H1 (cell line): ENCODE data around the gene ADAMTS8. TPM values are rescaled to one million over a fixed set of nuclear protein-coding genes. Genes with fewer than 3 reads are reported as not detected.
A peak's percentile ranks its signal among the peaks of the same experiment; 100 is the strongest.

Experiments
- CTCF ChIA-PET: fragments of 300-600 bp; sonication (Branson Sonifier 250); formaldehyde crosslinking; loops from one replicate; lab custom pipeline; 2021; ENCODE audit not compliant: partially characterized antibody; lab: Charles Lee
- POLR2A ChIA-PET: fragments of 300-600 bp; sonication (Branson Sonifier 250); formaldehyde crosslinking; loops from one replicate; lab custom pipeline; 2021; ENCODE audit warnings: inconsistent platforms; ENCODE audit not compliant: partially characterized antibody; lab: Charles Lee
- DNase-seq, 2 experiments: peaks; one replicate each; pipeline versions ENCODE4 v3.0.0 to v3.0.0-alpha.2; 2010 to 2022; ENCODE audit warnings: low spot score in 2 of 2, low read depth in 1 of 2, mixed read lengths in 1 of 2
- FAIRE-seq: peaks from 2 replicates; lab custom pipeline; 2011; peaks lifted over from hg19 to GRCh38; lab: Jason Lieb, UNC
- H2AFZ ChIP-seq: 2 replicates; pipeline ENCODE4 v1.8.1; 2012; ENCODE audit warnings: low read length, inconsistent platforms
- H2AK5ac ChIP-seq: 2 replicates; pipeline ENCODE4 v1.6.1; 2013; ENCODE audit warnings: low read depth, low read length
- H2BK120ac ChIP-seq: replicated peaks from 2 replicates; pipeline ENCODE3; 2013; ENCODE audit warnings: low read depth, low read length, inconsistent platforms
- H2BK12ac ChIP-seq: 2 replicates; pipeline ENCODE4 v1.6.1; 2013; ENCODE audit warnings: low read depth, low read length
- H2BK15ac ChIP-seq: 2 replicates; pipeline ENCODE4 v1.6.1; 2013; ENCODE audit warnings: low read length
- H2BK20ac ChIP-seq: 2 replicates; pipeline ENCODE4 v1.6.1; 2013; ENCODE audit warnings: low read length
- H2BK5ac ChIP-seq: 2 replicates; pipeline ENCODE4 v1.6.1; 2013; ENCODE audit warnings: low read depth, low read length
- H3K14ac ChIP-seq: 2 replicates; pipeline ENCODE4 v1.6.1; 2013; ENCODE audit warnings: inconsistent platforms; ENCODE audit not compliant: insufficient read length
- H3K18ac ChIP-seq: 2 replicates; pipeline ENCODE4 v1.6.1; 2013; ENCODE audit warnings: low read length; ENCODE audit errors: extremely low read depth
- H3K23ac ChIP-seq: 2 replicates; pipeline ENCODE4 v1.6.1; 2013; ENCODE audit warnings: inconsistent platforms; ENCODE audit not compliant: insufficient read length
- H3K23me2 ChIP-seq: 2 replicates; pipeline ENCODE4 v1.6.1; 2013; ENCODE audit warnings: low read depth, low read length
- H3K27ac ChIP-seq: 2 replicates; pipeline ENCODE4 v1.6.1; 2011; ENCODE audit warnings: low read depth, low read length, inconsistent platforms
- H3K27me3 ChIP-seq, 4 experiments: replicated peaks in 1 of 4; 1 replicate in 1 of 4; 2 replicates in 3 of 4; pipeline versions ENCODE4 v1.6.1 to v1.8.1; 2011 to 2013; ENCODE audit warnings: low read length in 3 of 4, mild to moderate bottlenecking in 3 of 4, inconsistent platforms in 2 of 4, mixed read lengths in 2 of 4, moderate library complexity in 1 of 4; ENCODE audit not compliant: control insufficient read depth in 3 of 4, insufficient read depth in 3 of 4; ENCODE audit errors: extremely low read depth in 1 of 4
- H3K36me3 ChIP-seq, 4 experiments: 2 replicates each; pipeline versions ENCODE4 v1.6.1 to v1.8.1; 2011 to 2013; ENCODE audit warnings: mild to moderate bottlenecking in 4 of 4, low read length in 3 of 4, moderate library complexity in 2 of 4, control low read depth in 1 of 4, inconsistent platforms in 1 of 4; ENCODE audit not compliant: insufficient read depth in 4 of 4, control insufficient read depth in 2 of 4
- H3K4ac ChIP-seq: replicated peaks from 2 replicates; pipeline ENCODE3; 2013; ENCODE audit warnings: low read length, low read depth, mixed read lengths, inconsistent platforms; ENCODE audit not compliant: insufficient read length
- H3K4me1 ChIP-seq, 4 experiments: replicated peaks in 1 of 4; 1 replicate in 1 of 4; 2 replicates in 3 of 4; pipeline versions ENCODE4 v1.6.1 to v1.8.1; 2011 to 2013; ENCODE audit warnings: low read length in 3 of 4, inconsistent platforms in 2 of 4, mixed read lengths in 1 of 4; ENCODE audit not compliant: insufficient read depth in 4 of 4, control insufficient read depth in 3 of 4
- H3K4me2 ChIP-seq, 2 experiments: 2 replicates each; pipeline versions ENCODE4 v1.6.1 to v1.8.1; 2011 to 2013; ENCODE audit warnings: low read depth in 2 of 2, low read length in 2 of 2, control low read depth in 1 of 2, inconsistent platforms in 1 of 2, mild to moderate bottlenecking in 1 of 2; ENCODE audit not compliant: insufficient read depth in 1 of 2
- H3K4me3 ChIP-seq, 4 experiments: fragments of 200-600, 300-600 bp in 1 of 4; sonication (generic), shearing (Covaris generic), sonication (Bioruptor Twin) in 1 of 4; 2 replicates each; pipeline versions ENCODE4 v1.5.1 to v1.8.1; 2011 to 2016; ENCODE audit warnings: low read length in 4 of 4, low read depth in 3 of 4, control low read depth in 2 of 4, inconsistent platforms in 2 of 4, mild to moderate bottlenecking in 2 of 4, mixed read lengths in 1 of 4, moderate library complexity in 1 of 4; ENCODE audit not compliant: insufficient read depth in 2 of 4; ENCODE audit errors: extremely low read depth in 1 of 4
- H3K56ac ChIP-seq: replicated peaks from 2 replicates; pipeline ENCODE3; 2013; ENCODE audit warnings: low read depth, mild to moderate bottlenecking, mixed read lengths, low read length, inconsistent platforms; ENCODE audit not compliant: insufficient read length
- H3K79me1 ChIP-seq: 2 replicates; pipeline ENCODE4 v1.6.1; 2013; ENCODE audit warnings: low read depth, low read length, control low read depth
- H3K79me2 ChIP-seq, 2 experiments: 2 replicates each; pipeline versions ENCODE4 v1.6.1 to v1.8.1; 2012 to 2013; ENCODE audit warnings: low read length in 2 of 2, mild to moderate bottlenecking in 2 of 2, inconsistent platforms in 1 of 2; ENCODE audit not compliant: insufficient read depth in 2 of 2, control insufficient read depth in 1 of 2
- H3K9ac ChIP-seq, 4 experiments: replicated peaks in 1 of 4; 1 replicate in 1 of 4; 2 replicates in 3 of 4; pipeline versions ENCODE4 v1.6.1 to v1.8.1; 2011 to 2013; ENCODE audit warnings: low read depth in 3 of 4, low read length in 3 of 4, control low read depth in 2 of 4, mild to moderate bottlenecking in 2 of 4, moderate library complexity in 2 of 4, inconsistent platforms in 1 of 4; ENCODE audit errors: extremely low read depth in 1 of 4
- H3K9me3 ChIP-seq, 2 experiments: 2 replicates each; pipeline versions ENCODE4 v1.6.1 to v1.8.1; 2012 to 2013; ENCODE audit warnings: mild to moderate bottlenecking in 2 of 2, moderate library complexity in 2 of 2, control low read depth in 1 of 2, inconsistent platforms in 1 of 2, low read depth in 1 of 2, low read length in 1 of 2, mixed read lengths in 1 of 2; ENCODE audit not compliant: insufficient read depth in 2 of 2
- H4K20me1 ChIP-seq, 2 experiments: replicated peaks in 1 of 2; 2 replicates each; pipeline versions ENCODE3 to v1.8.1; 2011 to 2013; ENCODE audit warnings: inconsistent platforms in 2 of 2, low read length in 2 of 2, mild to moderate bottlenecking in 1 of 2; ENCODE audit not compliant: insufficient read depth in 2 of 2, control insufficient read depth in 1 of 2
- H4K5ac ChIP-seq: 2 replicates; pipeline ENCODE4 v1.6.1; 2013; ENCODE audit warnings: low read length, low read depth, mixed read lengths, inconsistent platforms; ENCODE audit not compliant: insufficient read length
- H4K8ac ChIP-seq: 2 replicates; pipeline ENCODE4 v1.8.0; 2013; ENCODE audit warnings: mild to moderate bottlenecking, moderate library complexity, low read length, inconsistent platforms; ENCODE audit not compliant: insufficient read depth; ENCODE audit errors: extremely low read depth
- H4K91ac ChIP-seq: replicated peaks from 2 replicates; pipeline ENCODE3; 2013; ENCODE audit warnings: low read length, mixed read lengths, inconsistent platforms; ENCODE audit not compliant: insufficient read length
- CBX8 ChIP-seq: fragments of 300-800, 300-1000 bp; sonication (generic); IDR thresholded peaks from 2 replicates; pipeline ENCODE4 v1.7.1; 2016; ENCODE audit warnings: low read depth, low read length, borderline replicate concordance
- WGBS, 2 experiments: shearing (Covaris generic) in 1 of 2; methylation state at CpG; one replicate each; pipeline versions ENCODE4 v1.1.6 to v1.1.7; 2013 to 2015; ENCODE audit warnings: low lambda C conversion rate in 2 of 2, mixed read lengths in 2 of 2, inconsistent platforms in 1 of 2, low coverage in 1 of 2, missing lambda C conversion rate in 1 of 2; ENCODE audit not compliant: insufficient replicate concordance in 2 of 2, insufficient coverage in 1 of 2, insufficient read length in 1 of 2; ENCODE audit errors: extremely low coverage in 1 of 2, missing lambda C conversion rate in 1 of 2; 5-methylcytosine and 5-hydroxymethylcytosine counted together
- polyA plus RNA-seq, 7 experiments: library from polyadenylated mRNA; depleted of rRNA in 3 of 7; stranded (reverse) in 5 of 7; unstranded in 2 of 7; fragments of >200 nt in 5 of 7; fragments of 200-250 nt in 2 of 7; gene quantifications; 1 replicate in 5 of 7; 2 replicates in 1 of 7; 4 replicates in 1 of 7; pipeline versions ENCODE4 v1.2.1 to v1.2.3, GENCODE V29; 2011 to 2013; ENCODE audit warnings: missing spikeins in 2 of 7, mixed read lengths in 2 of 7
- total RNA-seq: library from RNA; stranded (reverse); fragmentation: NEBNext Ultra II Directional; extraction: Animal tissue kit (Norgen Biotek cat#: 25700); gene quantifications from 2 replicates; pipeline ENCODE4 v1.2.1, GENCODE V29; 2021

The ADAMTS8 gene
- total and polyA plus RNA-seq, 2 of the 8 experiments (the other 6 are each of a cell fraction or from before 2014, with no cell fraction given) = 9.3 to 16.6 TPM

- Histone ChIP-seq H2BK12ac (peak overlapping the region; percentile 91), H3K79me2 (no peaks in the 10 kb centered on the region), H3K36me3 (no peaks in the 10 kb centered on the region; a peak in 1 of 8 replicates), H2BK20ac (peak overlapping the region; percentile 98), H3K4me1 (peaks cover 10 to 25% (median 20%) of the 10 kb centered on the region in 4 experiments), H2AK5ac (peak overlapping the region; percentile 94), H3K9me3 (no peaks in the 10 kb centered on the region), H3K9ac (no peak overlapping the region), H2AFZ (no peak overlapping the region), H2BK5ac (peak overlapping the region; percentile 96; the same call in 1 of the 2 replicates), H4K20me1 (no peaks in the 10 kb centered on the region), H3K23me2 (no peaks in the 10 kb centered on the region), H3K27me3 (no peaks in the 10 kb centered on the region), H2BK120ac (peak overlapping the region; percentile 98), H2BK15ac (no peak overlapping the region; the same call in none of the 2 replicates), H4K91ac (peak overlapping the region; percentile 59), H4K5ac (no peak overlapping the region), H3K18ac (peak overlapping the region; percentile 84), H3K4me2 (no peak overlapping the region; a peak in 1 of 4 replicates), H3K79me1 (no peaks in the 10 kb centered on the region), H3K27ac (peak overlapping the region; percentile 6; the same call in 1 of the 2 replicates), H3K23ac (no peak overlapping the region), H3K14ac (no peak overlapping the region), H4K8ac (no peak overlapping the region), H3K4me3 (no peak overlapping the region), H3K4ac (peak overlapping the region; percentile 10), H3K56ac (no peak overlapping the region)
- DNase-seq = no peak
- POLR2A ChIA-PET = interaction anchor here (1.0 kb wide), 1 partner anchor 25 kb away, joined by 3 read pairs; no protein-coding TSS in a partner anchor
- WGBS, 2 experiments = 90% methylated on average over 5 of the region's 5 CpGs; no CpG with 5 or more reads in 1 of the 2 experiments
- no peak for FAIRE-seq
- no peak for TF ChIP-seq CBX8
- CTCF ChIA-PET = interaction anchor here (0.9 to 1.9 kb wide), 4 partner anchors 9 to 51 kb away, joined by 3 to 10 read pairs (median 4); no protein-coding TSS in a partner anchor
Measured at GRCh38 chr11:130379276-130379675, 49.1 kb downstream of the ADAMTS8 start.
